Measurements from ENCODE around the gene ITSN1. TPM values are rescaled to one million over a fixed set of nuclear protein-coding genes. Genes with fewer than 3 reads are reported as not detected.
"Not testable (repeated sequence)": the region's sequence is repeated elsewhere in the genome, so short reads cannot be mapped to it uniquely, and the experiment has no call there.

ITSN1 gene
- total RNA-seq, 1 donor from 2014 or later = 9.8 TPM

DNA sequence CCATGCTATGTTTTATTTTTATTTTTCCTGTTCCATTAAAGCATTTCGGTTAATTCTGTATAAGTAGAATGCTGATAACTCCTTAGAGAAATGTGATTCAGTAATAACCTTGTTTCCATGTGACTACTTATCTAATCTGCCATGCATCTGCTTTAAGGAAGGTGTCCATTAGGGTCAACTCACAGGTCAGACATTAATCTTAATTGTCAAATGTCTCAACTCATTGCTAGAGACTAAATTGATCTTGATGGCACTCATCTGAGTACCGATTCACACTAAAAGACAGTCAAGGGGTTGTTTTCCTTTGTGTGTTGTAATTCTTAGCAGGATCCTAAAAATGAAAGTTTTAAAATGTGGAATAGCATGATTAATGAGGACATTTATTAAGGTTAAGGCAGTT lies 41.8 kb downstream of the ITSN1 start:
- ATAC-seq = no peak

DNA sequence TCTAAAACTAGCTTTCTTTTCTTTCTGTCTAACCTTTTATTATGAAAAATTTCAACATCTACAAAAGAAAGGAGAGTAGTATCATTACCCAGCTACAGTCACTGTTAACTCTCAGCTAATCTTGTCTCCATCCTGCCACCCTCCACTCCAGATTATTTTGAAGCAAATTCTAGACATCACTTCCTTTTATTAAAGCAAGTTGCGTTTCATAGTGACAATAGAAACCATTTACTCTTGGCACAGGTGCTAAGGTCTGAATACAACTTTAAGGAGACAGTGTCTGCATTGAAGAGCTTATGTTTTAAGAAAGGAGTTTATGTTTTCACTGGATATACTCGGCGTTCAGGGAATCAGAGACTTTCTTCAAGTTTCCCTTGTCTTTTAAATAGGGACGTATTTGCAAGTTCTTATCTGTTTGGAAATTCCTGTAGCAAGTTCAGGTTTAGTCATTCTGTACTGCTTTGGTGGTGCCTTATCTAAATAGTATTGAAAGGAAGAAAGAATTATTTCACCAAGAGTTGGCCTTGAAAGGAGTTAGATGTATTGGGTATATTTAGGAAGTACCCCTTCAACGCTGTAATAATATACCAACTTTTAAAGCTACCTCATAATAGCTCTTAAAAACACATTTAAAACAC lies 42.7 kb downstream of the ITSN1 start:
- no peak for ATAC-seq

DNA sequence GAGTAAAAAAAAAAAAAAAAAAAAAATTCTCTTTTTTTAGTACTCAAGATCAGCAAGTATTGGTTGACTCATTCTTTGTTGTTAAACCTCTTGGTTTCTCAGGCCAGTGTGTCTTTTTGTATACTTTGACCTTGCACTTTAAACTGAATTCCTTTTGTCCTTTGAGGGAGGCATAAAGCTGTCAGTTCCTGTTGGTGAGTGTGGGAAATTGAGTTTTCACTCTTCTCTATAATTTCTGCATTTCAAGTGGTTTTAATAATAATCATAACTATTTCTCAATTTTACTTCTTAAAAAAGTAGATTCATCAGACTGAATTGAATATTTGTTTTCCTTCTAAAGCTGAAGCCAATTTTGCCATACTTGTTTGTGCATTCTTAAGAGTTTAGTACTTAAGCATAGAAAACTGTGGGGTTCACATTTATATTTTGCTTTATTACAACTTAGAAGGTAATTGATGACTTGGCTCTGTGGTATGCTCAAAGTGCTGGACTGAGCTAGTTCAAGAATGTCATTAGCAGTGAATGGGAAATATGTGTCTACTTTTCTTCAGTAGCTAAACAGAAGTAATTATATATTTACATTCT lies 43.4 kb downstream of the ITSN1 start:
- ATAC-seq = no peak

DNA sequence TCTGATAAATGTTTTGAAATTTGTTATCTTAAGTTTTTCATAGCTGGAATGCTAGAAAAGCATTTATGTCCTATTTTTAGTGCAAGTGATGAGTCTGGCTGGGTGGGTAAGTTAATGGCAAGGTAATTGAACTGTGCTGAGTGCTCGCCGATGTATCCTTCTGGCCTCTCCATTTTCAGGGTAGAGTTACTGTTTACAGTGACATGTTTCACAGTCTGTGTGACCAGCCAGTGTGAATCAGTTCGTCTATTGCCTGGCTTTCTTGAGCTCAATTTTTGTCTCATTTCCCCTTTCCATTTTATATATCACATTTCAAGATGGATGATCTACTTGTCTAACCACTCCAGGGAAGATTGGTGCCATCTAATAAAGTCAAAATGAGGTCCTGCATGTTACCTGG lies 44.1 kb downstream of the ITSN1 start:
- ATAC-seq = no peak

DNA sequence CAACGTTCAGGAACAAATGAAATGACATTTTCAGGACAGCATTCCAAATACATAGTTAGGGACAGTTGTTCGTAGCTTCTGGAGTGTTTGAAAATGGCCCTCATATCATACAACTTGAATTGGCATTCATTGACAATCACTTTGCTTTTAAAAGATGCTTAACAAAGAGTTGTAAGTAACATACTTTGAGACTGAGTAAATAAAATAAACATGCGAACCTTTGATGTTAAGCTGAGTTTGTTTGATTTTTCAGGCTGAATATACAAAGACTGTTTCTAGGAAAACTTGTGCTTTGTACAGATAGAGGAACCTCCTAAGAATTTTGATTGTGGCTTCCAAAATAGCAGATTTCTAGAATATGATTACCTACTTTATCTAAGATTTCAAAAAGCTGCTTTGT lies 45.3 kb downstream of the ITSN1 start:
- ATAC-seq = no peak

DNA sequence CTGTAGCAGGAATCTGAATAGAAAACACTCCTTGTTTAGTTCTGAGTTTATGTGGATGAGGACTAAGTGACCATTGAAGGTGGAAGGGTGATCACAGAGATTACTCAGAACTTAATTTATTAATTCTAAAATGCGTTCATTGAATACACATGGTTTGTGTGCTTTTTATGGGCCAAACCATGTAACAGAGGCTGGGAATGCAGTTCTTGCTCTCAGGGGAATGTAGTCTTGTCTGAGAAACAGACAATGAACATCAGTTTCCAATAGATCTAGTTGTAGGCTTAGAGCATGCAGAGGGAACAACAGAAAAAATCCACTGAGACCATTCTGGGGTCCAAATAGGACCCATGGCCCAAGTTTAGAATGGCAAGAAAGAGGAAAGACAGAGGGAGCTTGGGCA lies 46.1 kb downstream of the ITSN1 start:
- ATAC-seq = no peak

DNA sequence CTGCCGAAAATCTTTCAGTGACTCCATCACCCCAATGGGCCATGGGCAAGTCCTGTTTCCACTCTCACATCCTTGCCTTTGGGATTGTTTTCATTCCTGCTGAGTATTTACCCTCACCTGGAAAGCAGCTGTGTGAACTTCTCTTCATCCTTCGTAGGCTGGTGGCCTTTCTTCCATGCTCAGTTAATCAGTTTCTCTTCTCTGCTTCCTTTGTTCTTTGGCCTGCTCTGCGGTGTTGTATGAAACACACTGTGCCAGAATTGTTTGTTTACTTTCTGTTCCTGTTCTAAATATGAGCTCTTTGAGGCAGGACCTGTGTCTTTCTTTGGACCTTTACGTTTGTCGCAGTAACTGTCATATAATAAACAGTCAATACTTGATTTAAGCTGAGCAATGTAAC lies 48.6 kb downstream of the ITSN1 start:
- ATAC-seq = no peak

DNA sequence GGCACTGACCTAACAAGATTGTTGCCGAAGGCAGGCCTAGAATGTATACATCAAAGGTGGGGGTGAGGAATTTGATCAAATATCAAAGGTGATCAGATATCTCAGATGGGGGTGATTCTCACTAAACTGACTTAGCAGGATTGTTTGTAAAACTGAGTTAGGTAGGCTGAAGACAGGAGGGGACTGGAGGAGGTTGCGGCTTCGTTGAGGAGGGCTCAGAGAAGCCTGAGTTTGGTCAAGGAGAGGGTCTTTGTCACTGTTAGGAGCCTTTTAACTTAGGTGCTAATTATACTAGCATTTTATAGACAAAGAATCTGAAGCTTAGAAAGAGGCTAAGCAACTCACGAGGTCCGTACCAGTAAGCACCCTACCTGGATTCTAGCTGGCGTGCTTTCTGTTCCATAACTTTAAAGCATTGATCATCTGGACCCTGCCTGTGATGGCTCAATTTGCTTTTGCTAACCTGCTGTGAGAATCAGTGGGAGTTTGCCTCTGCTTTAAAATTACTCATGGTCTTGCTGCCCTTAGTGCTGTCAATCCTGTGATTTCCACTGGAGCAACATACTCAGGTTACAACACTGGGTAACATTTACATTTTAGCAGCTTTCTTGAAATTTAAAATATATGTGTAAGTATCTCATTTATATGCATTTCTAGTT lies 49.8 kb downstream of the ITSN1 start:
- ATAC-seq = no peak

DNA sequence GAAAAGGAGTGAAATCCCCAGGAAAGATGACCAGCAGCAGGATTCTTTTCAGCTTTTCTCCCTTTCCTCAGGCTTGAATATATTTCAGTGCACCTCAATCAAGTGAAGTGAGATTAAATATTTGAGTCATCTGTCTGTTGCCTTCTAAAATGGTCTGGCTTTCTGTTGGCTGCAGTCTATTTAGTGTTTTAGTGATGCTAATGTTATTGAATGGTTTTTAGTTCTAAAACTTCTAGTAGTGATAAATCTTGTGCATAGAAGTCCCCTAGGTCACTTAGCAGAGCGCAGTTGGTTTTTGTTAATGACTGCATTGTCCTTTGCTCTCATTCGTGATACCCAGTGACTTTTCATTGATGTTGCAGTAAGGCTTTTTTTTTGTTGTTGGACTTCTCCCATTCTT lies 53.5 kb downstream of the ITSN1 start:
- ATAC-seq = no peak

DNA sequence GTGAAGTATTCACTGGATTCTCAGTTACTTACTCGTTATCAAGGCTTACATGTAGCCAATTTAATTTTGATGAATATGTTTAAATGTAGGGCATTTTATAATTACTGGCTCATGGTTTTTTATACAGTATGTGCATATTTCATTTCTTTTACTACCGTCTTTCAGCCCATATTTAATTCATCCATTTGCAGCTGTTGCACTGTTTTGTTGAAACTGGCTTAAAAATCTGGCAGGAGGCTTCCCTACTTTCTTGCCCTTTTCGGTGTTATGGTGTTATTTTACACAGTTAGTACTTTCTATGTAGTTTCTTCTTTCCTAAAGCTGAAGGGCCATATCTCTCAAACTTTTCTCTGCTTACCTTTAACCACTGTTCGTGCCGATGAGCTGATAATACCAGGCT lies 54.2 kb downstream of the ITSN1 start:
- ATAC-seq = no peak

DNA sequence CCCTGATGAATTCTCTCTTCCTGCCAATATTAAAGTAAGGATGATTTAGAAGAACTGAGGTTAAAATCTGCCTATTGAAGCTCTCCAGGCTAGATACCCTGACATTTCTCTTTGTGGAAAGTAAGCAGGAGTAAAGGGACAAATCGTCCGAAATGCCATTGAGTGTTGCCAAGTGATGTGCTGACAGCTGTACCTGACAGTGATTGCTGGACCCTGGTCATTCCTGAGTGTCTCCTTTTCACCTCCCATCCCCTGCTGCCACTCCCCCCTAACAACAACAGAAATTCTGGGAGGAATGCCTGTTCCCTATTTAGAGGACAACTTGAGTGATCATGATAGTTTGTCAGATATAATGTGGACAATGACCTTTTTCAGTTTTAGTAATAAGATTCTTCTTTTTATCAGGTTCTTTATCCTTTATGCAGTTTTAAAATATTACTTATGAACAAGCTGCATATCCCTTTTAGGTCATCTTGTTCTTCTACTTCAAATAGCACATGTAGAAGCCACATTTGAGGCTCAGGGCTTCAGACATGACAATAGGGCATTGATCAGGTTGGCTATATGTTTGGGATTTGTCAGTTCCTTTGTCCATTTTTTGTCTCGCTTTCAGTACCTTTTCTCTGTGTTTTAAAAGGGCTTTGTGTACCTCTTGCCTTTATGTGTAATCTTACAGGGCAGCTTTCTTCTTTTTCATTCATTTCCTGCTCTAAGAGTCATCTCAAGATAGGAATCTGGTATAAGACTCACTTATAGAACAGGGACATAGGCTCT lies 56.0 kb downstream of the ITSN1 start:
- ATAC-seq = no peak

DNA sequence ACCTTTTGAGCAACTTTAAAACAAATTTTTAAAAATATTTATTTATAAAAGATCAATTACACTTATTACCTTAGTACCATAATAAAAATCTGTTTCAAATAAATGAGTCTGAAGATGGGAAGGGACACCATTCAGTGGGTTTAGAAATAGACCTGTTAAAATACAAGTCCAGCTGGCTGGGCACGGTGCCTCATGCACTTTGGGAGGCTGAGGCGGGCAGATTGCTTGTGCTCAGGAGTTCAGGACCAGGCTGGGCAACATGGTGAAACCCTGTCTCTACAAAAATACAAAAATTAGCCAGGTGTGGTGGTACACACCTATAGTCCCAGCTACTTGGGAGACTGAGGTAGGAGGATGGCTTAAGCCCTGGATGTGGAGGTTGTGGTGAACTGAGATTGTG lies 57.0 kb downstream of the ITSN1 start:
- ATAC-seq = no peak

DNA sequence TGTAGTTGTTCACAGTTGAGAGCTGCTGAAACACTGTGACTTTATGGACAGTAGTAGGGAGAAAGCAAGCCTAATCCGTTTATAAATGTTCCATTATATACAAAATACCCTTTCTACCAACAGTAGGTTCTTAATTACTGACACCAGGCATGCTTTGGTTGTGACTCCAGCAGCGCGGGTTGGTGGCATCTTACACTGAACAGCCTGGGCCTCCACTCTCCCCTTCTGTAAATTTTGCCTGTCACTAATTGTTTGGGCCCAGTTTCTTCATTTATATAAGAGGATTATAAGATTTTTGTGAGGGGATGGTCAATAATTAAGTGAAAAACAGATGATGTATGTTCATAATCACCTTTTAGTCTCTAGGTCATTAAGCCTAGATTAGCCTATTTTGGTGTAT lies 58.2 kb downstream of the ITSN1 start:
- no peak for ATAC-seq

DNA sequence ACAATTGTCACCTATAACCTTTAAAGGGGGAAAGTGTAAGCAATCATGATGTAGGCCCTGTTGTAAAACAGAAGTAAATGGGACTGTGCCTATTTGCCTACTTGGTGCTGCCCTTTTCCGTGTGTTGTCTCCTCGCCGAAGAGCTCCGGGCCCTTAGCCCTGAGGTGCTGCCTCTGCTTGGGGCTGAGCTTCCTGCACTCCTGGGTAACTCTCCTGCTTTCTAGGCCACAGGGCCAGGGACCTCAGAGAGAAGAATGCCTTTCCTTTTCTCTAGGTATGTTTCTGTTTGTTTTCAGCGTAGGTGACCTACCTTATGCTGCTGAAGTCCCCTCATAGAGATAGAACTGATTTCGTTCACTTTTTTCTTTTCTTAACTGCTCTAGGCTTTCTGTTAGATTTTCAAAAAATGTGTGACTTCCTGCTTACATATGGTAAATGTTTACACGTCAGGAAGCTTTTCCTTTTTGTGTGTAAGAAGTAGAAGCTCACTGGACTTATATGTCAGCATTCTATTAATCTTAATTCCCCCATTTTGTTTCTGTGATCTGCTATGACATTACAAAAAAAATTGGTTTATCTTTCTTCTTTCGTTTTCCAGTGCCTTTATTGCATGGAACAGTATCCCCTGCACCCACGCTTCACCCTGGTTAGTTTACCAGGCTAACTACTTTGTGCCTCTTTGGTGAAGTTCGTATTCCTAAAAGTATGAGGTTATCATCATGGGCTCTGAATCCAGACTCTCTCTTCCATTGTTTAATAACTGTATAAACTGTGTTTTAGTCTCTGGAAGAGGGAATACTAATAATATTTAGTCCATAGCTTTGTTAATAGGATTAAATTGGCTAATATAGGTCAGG lies 61.7 kb downstream of the ITSN1 start:
- no peak for ATAC-seq

DNA sequence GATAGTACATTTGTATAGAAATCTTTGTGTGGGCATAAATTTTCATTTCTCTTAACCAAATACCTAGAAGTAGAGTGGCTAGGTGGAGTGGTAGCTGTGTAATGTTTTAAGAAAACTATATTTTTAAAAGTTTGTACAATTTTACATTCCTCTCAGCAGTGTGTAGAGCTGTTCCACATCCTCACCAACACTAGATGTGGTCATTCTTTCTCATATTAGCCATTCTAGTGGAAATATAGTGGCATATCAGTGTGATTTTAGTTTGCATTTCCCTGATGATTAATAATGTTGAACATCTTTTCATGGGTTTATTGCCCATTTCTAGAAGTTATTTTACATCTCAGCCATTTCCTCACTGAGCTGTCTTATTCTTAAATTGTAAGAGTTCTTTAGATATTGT lies 65.5 kb downstream of the ITSN1 start:
- no peak for ATAC-seq

DNA sequence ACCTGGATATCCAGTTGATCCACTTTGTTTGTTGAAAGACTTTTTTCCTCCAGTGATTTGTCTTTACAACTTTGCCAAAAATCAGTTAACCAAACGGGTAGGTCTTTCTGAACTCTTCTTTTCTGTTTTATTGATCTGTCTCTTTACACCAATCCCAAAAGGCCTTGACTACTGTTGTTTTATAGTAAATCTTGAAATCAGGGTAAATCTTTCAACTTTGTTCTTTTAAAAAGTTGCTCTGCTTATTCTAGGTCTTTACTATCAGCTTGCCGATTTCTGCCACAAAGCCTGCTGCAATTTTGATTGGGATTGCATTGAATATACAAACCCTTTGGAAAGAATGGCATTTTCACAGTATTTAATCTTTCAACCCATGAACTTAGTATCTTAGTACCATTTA lies 66.6 kb downstream of the ITSN1 start:
- ATAC-seq = no peak

DNA sequence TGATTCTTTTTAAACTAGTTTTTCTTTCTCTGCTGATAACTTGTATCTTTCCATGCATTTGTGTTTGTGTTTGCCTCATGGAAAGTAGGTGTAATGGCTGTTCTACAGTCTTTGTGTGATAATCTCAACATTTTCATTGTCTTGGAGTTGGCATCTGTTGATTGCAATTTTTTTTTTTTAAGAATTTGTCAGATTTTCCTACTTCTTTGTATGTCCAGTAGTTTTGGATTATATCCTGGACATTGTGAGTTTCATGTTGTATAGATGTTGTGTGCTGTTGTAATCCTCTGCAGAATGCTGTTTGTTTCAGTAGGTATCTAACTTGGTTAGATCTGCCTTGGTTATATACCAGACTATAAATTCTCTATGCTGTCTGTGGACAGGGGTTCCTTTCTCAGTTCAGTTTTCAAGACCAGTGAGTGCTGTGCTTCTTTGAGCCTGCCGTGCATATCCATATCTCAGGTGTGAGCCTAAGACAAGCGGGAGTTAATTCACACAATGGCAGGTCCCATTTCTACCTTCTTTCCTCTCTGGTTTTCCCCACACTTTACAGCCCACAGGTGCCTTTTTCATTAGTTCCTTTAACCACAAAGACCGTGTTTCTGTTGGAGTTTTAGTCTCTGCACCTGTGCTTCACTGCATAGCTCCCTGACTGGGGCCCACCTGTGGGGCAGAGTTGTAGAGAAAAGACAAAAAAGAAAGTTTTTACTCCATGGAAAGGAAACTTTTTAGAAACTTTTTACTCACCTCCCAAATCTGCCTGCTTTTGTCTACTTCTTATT lies 69.9 kb downstream of the ITSN1 start:
- no peak for ATAC-seq

DNA sequence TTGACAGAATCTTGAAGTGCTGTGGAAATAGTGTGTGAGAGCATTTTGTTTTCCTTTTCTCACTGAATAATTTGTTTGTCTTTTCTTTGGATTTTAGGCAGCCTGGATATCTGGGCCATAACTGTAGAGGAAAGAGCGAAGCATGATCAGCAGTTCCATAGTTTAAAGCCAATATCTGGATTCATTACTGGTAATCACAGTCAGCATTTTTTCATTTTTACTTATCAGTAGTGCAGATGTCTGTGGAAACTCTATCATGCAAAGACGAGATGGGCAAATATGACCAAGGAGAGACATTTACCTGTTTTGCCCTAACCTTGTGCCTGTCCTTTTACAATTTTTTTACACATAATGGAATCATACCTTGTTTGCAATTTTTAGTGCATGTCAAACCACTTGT lies 78.8 kb downstream of the ITSN1 start:
- no peak for ATAC-seq

DNA sequence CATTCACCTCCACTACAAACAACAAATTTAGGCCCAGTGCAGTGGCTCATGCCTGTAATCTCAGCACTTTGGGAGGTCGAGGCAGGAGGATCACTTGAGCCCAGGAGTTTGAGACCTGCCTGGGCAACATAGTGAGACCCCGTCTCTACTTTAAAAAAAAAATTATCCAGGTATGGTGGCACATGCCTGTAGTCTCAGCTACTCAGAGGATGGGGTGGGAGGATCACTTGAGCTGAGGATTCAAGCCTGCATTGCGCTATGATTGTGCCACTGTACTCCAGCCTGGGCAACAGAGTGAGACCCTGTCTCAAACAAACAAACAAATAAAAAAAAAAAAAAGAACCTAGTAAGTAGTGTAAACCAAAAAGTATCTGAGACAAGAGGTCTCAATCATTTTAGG lies 86.8 kb downstream of the ITSN1 start:
- ATAC-seq = not testable (repeated sequence)

DNA sequence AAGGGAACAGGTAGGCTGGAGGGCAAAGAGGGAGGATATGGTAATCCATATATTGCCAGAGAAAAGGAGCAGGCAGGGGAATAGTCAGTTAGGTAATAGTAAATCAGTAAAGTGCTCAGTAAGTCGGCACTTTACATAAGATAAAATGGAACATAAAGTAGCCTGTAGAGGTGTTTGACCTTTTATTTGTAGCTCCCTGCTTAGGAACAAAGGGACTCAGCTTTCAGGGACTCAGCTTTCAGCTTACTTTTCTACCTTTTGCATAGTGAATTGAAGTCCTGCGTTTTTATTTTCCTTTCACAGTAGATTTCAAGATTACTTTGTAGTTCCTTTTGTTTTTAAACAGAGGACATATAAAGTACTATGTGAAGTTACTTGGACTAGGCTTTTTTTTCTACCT lies 87.3 kb downstream of the ITSN1 start:
- no peak for ATAC-seq

DNA sequence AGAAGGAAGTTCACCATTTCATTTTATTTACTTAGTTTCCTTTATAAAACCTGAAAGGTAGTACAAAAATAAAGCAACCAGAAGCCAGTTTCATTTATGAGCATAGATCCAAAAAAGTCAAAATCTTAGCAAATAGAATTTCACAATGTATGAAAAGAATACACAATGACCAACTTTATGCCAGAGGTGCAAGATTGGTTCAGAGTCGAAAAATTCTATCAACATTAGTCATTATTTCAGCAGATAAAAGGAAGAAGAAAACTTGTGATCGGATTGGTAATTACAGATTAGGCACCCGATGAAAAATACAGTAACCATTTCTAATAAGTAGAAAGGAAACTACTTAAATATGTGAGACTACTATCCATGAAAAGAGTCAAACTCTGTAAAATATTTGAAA lies 89.1 kb downstream of the ITSN1 start:
- no peak for ATAC-seq

DNA sequence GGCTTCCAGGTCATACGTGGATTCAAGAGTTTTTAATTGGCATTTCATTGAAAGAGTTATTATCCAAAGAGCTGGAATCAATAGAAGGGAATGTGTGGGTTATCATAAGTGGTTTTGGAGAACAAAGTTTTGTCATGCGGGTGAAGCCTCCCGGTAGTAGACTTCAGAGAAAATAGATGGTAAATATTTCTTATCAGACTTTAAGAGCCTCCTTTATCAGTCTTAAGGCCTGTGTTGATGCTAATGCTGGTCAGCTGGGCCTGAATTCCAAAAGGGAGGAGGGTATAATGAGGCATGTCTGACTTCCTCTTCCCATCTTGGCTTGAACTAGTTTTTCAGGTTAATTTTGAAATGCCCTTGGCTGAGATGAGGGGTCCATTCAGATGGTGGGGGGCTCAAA lies 89.7 kb downstream of the ITSN1 start:
- no peak for ATAC-seq
